ENCODE measurements around the gene USP10.

USP10 gene

DNA sequence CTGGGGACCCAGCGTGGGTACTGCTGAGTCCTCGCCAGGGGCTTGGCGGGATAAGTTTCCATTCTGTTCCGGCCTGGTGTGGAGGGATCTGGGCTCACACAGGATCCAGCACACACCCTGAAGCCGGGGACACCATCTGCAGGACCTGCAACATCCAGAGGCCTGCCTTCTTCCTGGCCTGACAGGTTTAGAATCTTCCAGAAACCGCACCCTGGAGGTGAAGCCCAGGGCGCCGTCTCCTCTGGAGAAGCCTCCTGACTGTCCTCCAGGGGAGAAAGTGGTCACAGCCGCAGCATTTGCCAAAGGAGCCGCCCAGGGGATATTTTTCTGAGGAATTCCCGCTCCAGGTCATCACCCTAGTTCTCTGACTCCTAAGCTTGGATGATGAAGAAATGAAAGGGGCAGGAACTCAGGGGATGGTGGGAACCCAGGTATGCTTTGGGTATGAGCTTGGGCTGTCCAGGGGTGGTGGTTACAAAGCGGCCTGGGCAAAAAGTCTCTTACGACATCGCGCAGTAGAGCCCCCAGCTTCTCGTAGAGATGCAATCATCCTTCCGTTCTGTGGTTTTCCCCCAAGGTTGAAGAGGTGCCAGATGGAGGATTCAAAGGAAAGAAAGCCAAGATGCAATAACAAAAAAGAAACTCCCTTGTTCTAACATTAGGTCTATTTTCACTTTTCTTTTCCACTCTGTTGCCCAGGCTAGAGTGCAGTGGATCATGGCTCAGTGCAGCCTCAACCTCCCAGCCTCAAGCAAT lies 110.9 kb downstream of the USP10 start:
- Histone ChIP-seq H3K36me3 (ENCODE audit: insufficient read depth, low read length) (no peaks in the 10 kb centered on the region), H3K27ac (ENCODE audit: low read depth, low read length) (no peak overlapping the region), H3K4me3 (ENCODE audit: low read length) (no peak overlapping the region), H3K9ac (ENCODE audit: low read depth, low read length) (no peak overlapping the region), H3K9me3 (ENCODE audit: insufficient read depth, low read depth, low read length) (peaks cover 3% of the 10 kb centered on the region; the same call in 1 of the 2 replicates), H3K27me3 (ENCODE audit: insufficient read depth, low read length) (no peaks in the 10 kb centered on the region; the same call in 1 of the 2 replicates), H3K4me1 (ENCODE audit: insufficient read depth, low read length) (no peaks in the 10 kb centered on the region)
- 96% methylated on average over 17 of the region's 17 CpGs for WGBS

DNA sequence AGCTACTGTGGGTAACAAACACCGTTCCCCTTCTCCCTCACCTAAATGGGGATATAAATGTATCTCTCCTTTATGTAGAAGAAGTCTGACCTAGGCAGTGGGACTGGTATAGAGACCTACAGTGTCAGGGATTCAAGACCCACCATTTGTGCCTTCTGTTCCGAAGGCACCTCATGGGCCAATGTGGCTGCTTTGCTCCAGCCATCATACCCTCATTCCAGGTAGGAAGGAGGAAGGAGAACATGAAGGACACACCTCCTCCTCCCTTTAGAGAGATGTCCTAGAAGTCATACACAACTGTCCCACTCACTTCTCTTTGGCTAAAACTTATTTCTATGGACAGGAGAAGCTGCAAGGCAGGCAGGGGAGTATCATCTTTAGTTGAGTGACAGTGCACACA lies 111.7 kb downstream of the USP10 start:
- Histone ChIP-seq H3K4me1 (ENCODE audit: insufficient read depth, low read length) (no peaks in the 10 kb centered on the region), H3K9ac (ENCODE audit: low read depth, low read length) (no peak overlapping the region), H3K27ac (ENCODE audit: low read depth, low read length) (no peak overlapping the region), H3K36me3 (ENCODE audit: insufficient read depth, low read length) (no peaks in the 10 kb centered on the region), H3K9me3 (ENCODE audit: insufficient read depth, low read depth, low read length) (peaks cover 3% of the 10 kb centered on the region; the same call in 1 of the 2 replicates), H3K4me3 (ENCODE audit: low read length) (no peak overlapping the region), H3K27me3 (ENCODE audit: insufficient read depth, low read length) (no peaks in the 10 kb centered on the region; the same call in 1 of the 2 replicates)
- whole genome bisulfite sequencing, result 100% methylated on average over 1 of the region's 2 CpGs

GRCh38 chr16:84813141-84813934 lies 113.5 kb downstream of the USP10 start:
- Histone ChIP-seq H3K36me3 (ENCODE audit: insufficient read depth, low read length) (no peaks in the 10 kb centered on the region), H3K27me3 (ENCODE audit: insufficient read depth, low read length) (no peaks in the 10 kb centered on the region; the same call in 1 of the 2 replicates), H3K4me3 (ENCODE audit: low read length) (no peak overlapping the region), H3K4me1 (ENCODE audit: insufficient read depth, low read length) (no peaks in the 10 kb centered on the region), H3K27ac (ENCODE audit: low read depth, low read length) (no peak overlapping the region), H3K9me3 (ENCODE audit: insufficient read depth, low read depth, low read length) (peaks cover 3% of the 10 kb centered on the region; the same call in 1 of the 2 replicates), H3K9ac (ENCODE audit: low read depth, low read length) (no peak overlapping the region)
- WGBS, result 79% methylated on average over 15 of the region's 15 CpGs

GRCh38 chr16:84815462-84815861 lies 115.7 kb downstream of the USP10 start:
- 75% methylated on average over 7 of the region's 7 CpGs for WGBS
- Histone ChIP-seq H3K36me3 (ENCODE audit: insufficient read depth, low read length) (no peaks in the 10 kb centered on the region), H3K4me3 (ENCODE audit: low read length) (no peak overlapping the region), H3K27ac (ENCODE audit: low read depth, low read length) (no peak overlapping the region), H3K9me3 (ENCODE audit: insufficient read depth, low read depth, low read length) (peaks cover 3% of the 10 kb centered on the region; the same call in 1 of the 2 replicates), H3K9ac (ENCODE audit: low read depth, low read length) (no peak overlapping the region), H3K4me1 (ENCODE audit: insufficient read depth, low read length) (no peaks in the 10 kb centered on the region), H3K27me3 (ENCODE audit: insufficient read depth, low read length) (peaks cover 20% of the 10 kb centered on the region)

DNA sequence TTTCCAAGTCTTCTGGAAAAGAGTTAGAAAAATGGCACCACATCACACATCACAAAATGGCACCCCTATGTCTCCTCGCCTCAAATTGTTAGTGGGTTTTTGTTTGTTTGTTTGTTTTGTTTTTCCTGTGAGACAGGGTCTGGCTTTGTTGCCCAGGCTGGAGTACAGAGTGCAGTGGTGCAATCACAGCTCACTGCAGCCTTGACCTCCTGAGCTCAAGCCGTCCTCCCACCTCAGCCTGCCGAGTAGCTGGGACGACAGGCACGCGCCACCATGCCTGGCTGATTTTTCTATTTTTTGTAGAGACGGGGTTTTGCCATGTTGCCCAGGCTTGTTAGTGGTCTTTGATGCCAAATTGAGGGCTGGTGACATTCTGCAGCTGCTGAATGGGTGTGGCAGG lies 116.2 kb downstream of the USP10 start:
- no peaks in the 10 kb centered on the region for H3K36me3 ChIP-seq (ENCODE audit: insufficient read depth, low read length)
- WGBS, result 91% methylated on average over 7 of the region's 7 CpGs
- no peaks in the 10 kb centered on the region for H3K4me1 ChIP-seq (ENCODE audit: insufficient read depth, low read length)
- H3K27me3 ChIP-seq (ENCODE audit: insufficient read depth, low read length), result peaks cover 26% of the 10 kb centered on the region
- H3K4me3 ChIP-seq (ENCODE audit: low read length), result no peak overlapping the region
- H3K9me3 ChIP-seq (ENCODE audit: insufficient read depth, low read depth, low read length), result peaks cover 3% of the 10 kb centered on the region; the same call in 1 of the 2 replicates
- H3K27ac ChIP-seq (ENCODE audit: low read depth, low read length), result no peak overlapping the region
- no peak overlapping the region for H3K9ac ChIP-seq (ENCODE audit: low read depth, low read length)

DNA sequence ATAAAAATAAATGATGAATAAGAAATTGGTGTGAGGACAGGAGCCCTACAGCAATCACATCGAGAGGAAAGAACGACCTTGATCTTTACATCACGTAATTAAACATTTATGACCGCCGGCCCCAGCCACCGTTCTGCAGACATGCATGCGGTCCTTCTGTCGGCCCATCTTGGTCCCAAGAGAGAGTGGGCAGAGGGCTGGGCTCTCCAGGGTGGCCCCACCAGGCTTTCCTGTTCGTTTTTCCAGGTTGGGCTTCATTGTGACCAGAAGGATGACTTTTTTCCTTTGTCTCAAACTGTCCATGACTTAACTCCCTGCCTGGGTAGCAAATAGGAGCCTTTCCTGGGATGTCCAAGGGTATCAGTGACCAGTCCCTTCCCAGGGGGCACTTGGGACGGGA lies 116.7 kb downstream of the USP10 start:
- Histone ChIP-seq H3K4me3 (ENCODE audit: low read length) (no peak overlapping the region), H3K9me3 (ENCODE audit: insufficient read depth, low read depth, low read length) (peaks cover 1% of the 10 kb centered on the region; the same call in 1 of the 2 replicates), H3K4me1 (ENCODE audit: insufficient read depth, low read length) (no peaks in the 10 kb centered on the region), H3K27ac (ENCODE audit: low read depth, low read length) (no peak overlapping the region), H3K9ac (ENCODE audit: low read depth, low read length) (no peak overlapping the region), H3K27me3 (ENCODE audit: insufficient read depth, low read length) (peaks cover 30% of the 10 kb centered on the region), H3K36me3 (ENCODE audit: insufficient read depth, low read length) (no peaks in the 10 kb centered on the region)
- WGBS, result 92% methylated on average over 10 of the region's 10 CpGs

DNA sequence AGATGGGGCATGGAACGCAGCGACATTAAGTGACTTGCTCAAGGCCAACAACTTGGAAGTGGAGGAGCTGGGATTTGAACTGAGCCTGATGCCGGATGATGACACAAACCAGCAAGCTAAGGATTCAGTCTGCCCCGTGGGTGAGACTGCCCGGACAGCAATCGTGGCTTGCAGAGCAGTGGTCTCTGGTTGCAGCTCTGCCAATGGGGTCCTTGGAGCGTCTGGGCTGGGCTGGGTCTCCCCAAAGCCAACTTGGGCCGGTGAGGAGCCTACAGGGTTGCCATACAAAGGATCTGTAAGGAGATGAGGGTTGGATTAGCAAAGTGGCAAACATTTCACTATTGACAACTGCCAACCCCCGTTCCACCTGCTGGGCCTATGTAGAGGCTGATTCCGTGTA lies 117.4 kb downstream of the USP10 start:
- WGBS, result 88% methylated on average over 10 of the region's 10 CpGs
- no peaks in the 10 kb centered on the region for H3K36me3 ChIP-seq (ENCODE audit: insufficient read depth, low read length)
- H3K27ac ChIP-seq (ENCODE audit: low read depth, low read length), result no peak overlapping the region
- no peaks in the 10 kb centered on the region for H3K4me1 ChIP-seq (ENCODE audit: insufficient read depth, low read length)
- peaks cover 37% of the 10 kb centered on the region for H3K27me3 ChIP-seq (ENCODE audit: insufficient read depth, low read length)
- no peaks in the 10 kb centered on the region for H3K9me3 ChIP-seq (ENCODE audit: insufficient read depth, low read depth, low read length)
- no peak overlapping the region for H3K9ac ChIP-seq (ENCODE audit: low read depth, low read length)
- no peak overlapping the region for H3K4me3 ChIP-seq (ENCODE audit: low read length)

- H3K4me3 ChIP-seq (ENCODE audit: low read length), result no peak overlapping the region
- no peak overlapping the region for H3K27ac ChIP-seq (ENCODE audit: low read depth, low read length)
- no peaks in the 10 kb centered on the region for H3K9me3 ChIP-seq (ENCODE audit: insufficient read depth, low read depth, low read length)
- H3K9ac ChIP-seq (ENCODE audit: low read depth, low read length), result no peak overlapping the region
- H3K4me1 ChIP-seq (ENCODE audit: insufficient read depth, low read length), result no peaks in the 10 kb centered on the region
- no peaks in the 10 kb centered on the region for H3K36me3 ChIP-seq (ENCODE audit: insufficient read depth, low read length)
- WGBS, result 79% methylated on average over 2 of the region's 2 CpGs
- peaks cover 39% of the 10 kb centered on the region for H3K27me3 ChIP-seq (ENCODE audit: insufficient read depth, low read length)
These were observed 117.8 kb downstream of the USP10 start for GRCh38 chr16:84817613-84818012.

DNA sequence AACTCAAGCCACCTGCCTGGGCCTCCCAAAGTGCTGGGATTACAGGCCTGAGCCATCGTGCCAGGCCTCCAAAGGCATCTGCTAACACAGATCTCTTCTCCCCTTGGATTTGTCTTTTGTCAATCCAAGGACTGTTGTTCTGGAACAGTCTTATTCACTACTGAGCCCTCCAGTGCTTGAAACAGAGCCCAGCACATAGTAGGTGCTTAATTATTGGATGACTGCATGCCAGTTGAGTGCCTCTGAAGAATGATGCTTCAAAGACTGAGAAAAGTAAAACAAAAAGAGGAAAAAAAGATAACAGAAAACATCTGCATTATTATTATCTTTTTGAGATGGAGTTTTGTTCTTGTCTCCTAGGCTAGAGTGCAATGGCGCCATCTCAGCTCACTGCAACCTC lies 118.3 kb downstream of the USP10 start:
- no peaks in the 10 kb centered on the region for H3K9me3 ChIP-seq (ENCODE audit: insufficient read depth, low read depth, low read length)
- no peak overlapping the region for H3K27ac ChIP-seq (ENCODE audit: low read depth, low read length)
- H3K4me3 ChIP-seq (ENCODE audit: low read length), result no peak overlapping the region
- H3K27me3 ChIP-seq (ENCODE audit: insufficient read depth, low read length), result peaks cover 39% of the 10 kb centered on the region
- no peak overlapping the region for H3K9ac ChIP-seq (ENCODE audit: low read depth, low read length)
- no peaks in the 10 kb centered on the region for H3K4me1 ChIP-seq (ENCODE audit: insufficient read depth, low read length)
- WGBS, result 84% methylated on average over 2 of the region's 2 CpGs
- H3K36me3 ChIP-seq (ENCODE audit: insufficient read depth, low read length), result no peaks in the 10 kb centered on the region

DNA sequence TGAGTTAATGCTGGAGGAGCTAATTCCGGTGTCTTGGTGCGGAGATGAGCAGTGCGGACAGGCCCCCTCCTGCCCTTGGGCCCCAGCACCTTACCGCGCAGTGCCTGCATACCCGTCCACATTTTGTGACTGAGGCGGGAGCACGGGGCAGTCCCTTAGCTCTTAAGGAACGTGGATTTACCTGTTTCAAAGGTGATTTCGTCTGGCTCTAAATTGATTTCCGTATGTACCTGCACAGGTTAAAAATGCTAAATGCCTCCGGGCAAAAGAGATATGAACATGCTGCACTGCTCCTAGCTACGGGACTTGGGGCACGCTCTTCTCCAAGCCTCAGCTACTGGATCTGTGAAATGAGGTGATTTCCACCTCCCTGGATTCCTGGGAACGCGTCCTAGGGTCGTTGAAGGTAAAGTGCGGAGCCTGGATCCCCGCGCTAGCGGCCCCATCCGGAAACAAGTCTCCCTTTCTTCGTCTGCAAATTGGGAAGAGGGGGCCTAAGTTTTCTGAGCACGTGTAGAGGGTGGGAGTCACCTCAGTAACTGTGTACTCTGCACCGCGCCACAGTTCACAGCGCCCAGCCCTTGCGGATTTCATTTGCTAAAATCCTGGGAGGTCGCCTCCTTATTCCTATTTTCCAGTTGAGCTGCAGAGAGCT lies 119.3 kb downstream of the USP10 start:
- no peaks in the 10 kb centered on the region for H3K4me1 ChIP-seq (ENCODE audit: insufficient read depth, low read length)
- no peaks in the 10 kb centered on the region for H3K36me3 ChIP-seq (ENCODE audit: insufficient read depth, low read length)
- peak overlapping the region; percentile 64 for H3K4me3 ChIP-seq (ENCODE audit: low read length)
- H3K9me3 ChIP-seq (ENCODE audit: insufficient read depth, low read depth, low read length), result no peaks in the 10 kb centered on the region
- no peak overlapping the region for H3K27ac ChIP-seq (ENCODE audit: low read depth, low read length)
- 49% methylated on average over 29 of the region's 29 CpGs for WGBS
- H3K9ac ChIP-seq (ENCODE audit: low read depth, low read length), result peak overlapping the region; percentile 63
- peaks cover 39% of the 10 kb centered on the region for H3K27me3 ChIP-seq (ENCODE audit: insufficient read depth, low read length)
